HUDEP-2 (cell line): ENCODE data around the gene NEURL1.

ENCODE experiments used
- DNase-seq, 76 experiments: peaks; one replicate each; lab custom pipeline; 2025; ENCODE audit not compliant: unreplicated experiment in 76 of 76; lab: John Stamatoyannopoulos, UW

NEURL1 gene

GRCh38 chr10:103544657-103545310, 51.3 kb downstream of the NEURL1 start:
- no peak for DNase-seq

- DNase-seq: no peak
These were observed 51.9 kb downstream of the NEURL1 start for GRCh38 chr10:103545366-103545765.

DNA sequence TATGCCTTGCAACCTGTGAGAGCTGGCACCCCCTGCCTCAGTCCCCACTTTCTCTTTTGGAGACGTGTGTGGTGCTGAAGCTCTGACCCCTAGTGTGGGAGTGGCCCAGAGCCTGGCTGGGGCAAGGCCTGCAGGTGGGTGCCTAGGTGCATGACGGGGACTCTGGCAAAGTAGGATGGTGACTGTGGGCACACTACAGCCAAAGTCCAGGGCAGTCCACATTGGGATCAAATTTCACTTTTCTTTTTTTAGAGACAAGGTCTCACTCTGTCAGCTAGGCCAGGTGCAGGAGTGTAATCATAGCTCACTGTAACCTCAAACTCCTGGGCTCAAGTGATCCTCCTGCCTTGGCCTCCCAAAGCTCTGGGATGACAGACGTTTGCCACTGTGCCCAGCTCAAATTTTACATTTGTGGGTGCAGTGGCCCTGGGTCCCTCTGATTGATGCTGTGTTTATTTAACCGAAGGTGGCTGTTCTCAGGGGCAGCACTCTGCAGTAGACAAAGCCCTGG, 52.3 kb downstream of the NEURL1 start:
- no peak for DNase-seq

DNA sequence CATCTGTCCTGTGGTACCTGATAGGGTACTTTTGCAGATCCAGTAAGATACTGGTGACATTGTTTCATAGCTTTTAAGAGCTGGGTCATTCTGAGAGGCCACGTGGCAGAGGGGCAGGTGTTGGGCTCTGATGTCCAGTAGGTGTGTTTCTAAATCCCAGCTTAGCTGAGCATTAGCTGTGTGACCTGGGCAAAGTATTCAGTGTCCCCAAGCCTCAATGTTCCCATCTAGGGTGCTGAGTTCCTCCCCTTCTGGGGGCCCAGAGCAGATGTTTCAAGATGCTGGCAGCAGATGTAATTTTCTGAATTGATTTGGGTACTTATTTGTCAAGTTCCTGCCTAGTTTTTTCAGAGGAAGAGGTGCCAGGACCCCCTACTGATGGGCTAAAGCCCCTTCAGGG, 52.9 kb downstream of the NEURL1 start:
- no peak for DNase-seq

- DNase-seq: no peak
These were observed 54.0 kb downstream of the NEURL1 start for GRCh38 chr10:103547391-103547946.

GRCh38 chr10:103548006-103548405, 54.5 kb downstream of the NEURL1 start:
- DNase-seq: no peak

- DNase-seq: no peak
These were observed 55.3 kb downstream of the NEURL1 start for GRCh38 chr10:103548581-103549348.

DNA sequence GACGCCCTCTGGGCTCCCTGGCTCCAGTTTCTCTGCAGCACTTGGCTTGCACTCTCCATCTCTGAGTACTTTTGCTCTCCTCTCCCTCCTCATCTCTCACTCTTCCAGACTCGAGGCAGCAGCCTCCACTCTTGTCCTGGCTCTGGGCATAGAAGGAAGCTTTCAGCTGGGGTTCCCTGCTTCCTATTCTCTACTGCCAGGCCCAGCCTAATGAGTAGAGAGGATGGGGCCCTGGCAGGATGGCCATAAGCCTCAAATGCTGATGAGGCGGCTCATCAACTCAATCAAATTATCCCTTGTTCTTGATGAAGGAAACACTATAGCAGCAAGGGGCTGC, 55.8 kb downstream of the NEURL1 start:
- no peak for DNase-seq

- DNase-seq: no peak
These were observed 56.7 kb downstream of the NEURL1 start for GRCh38 chr10:103550229-103550628.

DNA sequence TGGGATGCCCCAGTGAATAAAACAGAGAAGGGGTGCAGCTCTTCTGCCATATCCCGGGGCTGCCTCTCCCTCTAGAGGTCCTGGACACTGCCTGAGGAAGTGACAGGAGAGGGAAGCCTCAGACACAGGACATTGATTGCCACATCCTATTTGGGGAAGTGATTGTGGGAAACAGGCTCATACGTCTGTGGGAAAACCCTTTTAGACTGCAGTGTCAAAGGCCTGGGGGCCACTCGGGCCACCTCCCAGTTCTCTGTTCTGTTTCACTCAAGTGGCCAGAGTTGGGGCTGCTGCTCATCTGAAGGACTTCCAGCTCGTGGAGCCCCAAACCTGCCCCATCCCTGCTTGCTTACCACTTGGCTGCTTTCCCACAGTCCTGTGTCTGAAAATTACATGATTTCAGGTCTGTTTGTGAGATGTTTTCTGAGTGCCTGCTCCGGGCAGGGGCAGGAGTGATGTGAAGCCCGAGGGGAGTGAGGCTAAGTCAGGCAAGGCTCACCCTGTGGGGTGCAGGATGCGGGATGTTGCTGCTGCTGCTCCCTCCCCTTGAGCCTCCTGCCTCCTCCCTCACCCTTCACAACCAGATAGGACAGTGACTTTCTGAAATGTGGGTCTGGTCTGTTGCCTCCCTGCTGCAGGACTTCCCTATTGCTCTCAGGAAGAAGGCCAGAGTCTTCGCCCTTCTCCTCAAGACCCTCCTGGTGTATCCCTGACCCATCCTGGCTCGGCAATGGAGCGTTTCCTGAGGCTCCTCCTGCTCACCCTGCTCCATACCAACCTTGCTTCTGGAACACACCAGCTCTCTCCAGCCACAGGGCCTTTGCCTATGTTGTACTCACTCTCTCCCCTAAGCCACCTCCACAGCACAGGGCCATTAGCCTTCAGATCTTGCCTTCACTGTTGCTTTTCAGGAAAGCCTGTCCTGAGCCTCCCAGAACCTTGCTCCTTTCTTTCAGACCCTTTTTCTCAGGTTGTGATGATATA, 58.4 kb downstream of the NEURL1 start:
- no peak for DNase-seq

GRCh38 chr10:103552856-103553742, 59.6 kb downstream of the NEURL1 start:
- DNase-seq: no peak

DNA sequence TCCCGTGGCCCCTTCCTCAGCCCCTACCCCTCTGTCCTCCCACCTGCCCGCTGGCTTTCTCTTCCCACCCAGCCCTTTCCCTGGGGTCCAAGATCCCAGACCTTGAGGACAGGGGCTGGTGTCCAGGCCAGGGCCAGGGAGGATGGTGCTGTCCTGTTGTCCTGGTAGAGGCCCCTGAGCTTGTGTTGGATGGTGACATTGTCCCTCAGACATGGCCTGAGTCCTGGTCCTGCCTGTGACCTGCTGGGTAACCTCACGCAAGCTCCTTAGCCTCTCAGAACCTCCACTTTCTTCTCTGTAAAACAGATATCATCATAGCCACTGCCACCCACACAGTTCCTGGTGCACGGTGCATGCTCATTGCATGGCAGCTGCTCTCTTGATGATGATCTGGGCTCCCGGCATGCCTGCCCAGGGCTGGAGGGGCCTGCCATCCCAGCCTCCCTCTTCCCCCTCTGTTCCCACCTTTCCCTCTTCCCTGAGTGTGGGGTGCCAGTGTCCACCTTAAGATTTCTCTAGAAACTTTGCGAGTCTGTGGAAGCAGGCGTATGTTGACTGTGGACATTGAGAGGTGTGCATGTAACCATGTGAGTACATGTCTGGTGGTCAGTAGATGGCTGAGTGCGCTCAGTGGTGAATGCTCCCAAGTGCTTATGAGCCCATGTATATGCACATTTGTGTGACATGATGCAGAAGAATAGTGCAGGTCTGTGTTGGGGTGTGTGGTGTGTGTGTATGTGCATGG, 60.4 kb downstream of the NEURL1 start:
- DNase-seq: peak in 7 of 76 experiments; percentile 6 to 41 (median 19)

DNA sequence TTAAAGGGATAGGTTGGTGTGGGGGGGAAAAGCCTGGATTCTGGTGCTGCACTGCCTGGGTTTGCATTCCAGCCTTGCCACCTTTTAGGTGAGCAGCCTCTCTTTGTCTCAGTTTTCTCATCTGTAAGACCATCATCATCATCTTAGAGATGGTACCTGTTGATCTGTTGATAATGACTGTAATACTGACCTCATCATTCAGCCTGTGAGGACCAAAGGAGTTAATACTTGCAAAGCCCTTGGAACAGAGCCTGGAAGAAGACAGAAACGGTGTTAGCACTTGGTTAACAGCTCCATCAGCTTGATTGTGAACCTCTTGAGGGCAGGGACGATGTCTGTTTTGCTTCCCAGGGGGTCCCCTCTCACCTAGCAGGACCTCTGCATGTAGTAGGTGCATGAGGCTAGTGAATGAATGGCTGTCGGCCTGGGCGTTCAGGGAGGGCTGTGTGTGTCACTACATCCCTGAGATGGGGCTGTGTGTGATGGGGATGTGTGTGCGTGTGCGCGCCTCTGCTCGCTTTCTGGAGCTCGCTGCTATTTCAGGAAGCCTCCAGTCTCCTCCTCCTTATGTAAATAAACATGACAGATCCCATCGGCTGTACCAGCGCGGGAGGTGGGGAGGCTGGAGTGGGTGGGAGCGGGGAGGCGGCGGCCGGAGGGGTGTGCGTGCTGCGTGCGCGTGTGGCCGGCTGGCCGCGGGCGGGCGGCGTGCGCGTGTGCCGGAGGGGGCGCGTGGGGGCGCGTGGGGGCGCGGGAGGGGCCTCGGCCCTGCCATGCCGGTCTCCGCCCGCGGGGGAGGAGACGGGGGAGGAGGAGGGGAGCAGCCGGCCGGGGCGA, 61.2 kb downstream of the NEURL1 start:
- peak in 5 of 76 experiments; percentile 6 to 18 (median 9) for DNase-seq

GRCh38 chr10:103555325-103555649, 61.8 kb downstream of the NEURL1 start:
- DNase-seq: no peak

DNA sequence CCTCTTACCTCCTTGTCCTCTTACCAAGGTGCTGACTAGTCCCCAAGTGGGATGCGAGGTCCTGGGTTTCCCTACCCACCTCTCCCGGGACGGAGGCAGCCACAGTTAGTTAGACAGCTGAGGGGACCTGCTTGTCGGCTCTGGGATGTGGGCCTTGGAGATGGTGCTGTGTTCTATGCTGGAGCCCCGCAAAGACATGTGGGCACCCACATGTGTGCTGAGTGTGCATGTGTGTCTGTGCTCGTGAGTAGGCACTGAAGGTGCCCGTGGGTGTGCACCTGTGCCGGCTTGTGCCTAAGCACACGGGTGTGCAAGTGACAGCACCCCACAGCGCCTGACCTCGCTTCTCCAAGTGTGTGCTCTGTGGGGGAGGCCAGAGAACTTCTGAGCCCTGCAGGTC, 62.2 kb downstream of the NEURL1 start:
- no peak for DNase-seq

DNA sequence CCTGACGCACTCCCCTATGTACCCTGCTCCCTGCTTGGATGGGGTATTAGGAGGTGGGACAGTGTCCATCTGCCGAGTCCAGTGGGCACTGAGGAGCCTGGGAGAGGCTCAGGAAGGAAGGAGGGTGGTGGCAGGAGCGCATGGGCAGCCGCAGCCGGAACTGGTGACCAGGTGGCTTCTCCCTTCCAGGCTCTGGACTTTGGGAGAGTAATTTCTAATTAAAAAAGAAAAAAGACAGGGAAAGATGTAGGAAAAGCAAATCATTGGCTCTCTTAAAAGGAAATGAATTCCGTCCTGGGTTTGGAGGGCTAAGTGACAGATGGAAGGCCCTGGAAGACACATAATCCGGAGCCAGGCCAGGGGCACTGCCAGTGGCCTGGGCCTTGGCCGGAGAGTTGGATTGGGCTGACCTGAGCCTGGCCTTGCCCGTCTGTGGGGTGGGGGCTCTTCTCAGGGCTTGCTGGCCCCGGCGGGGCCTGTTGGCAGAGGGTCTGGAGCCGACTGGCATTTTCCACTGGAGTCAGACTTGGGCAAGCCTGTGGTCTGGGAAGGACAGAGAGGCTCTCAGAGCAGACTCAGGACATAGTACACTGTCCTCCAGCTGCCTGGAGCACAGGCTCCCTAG, 63.0 kb downstream of the NEURL1 start:
- no peak for DNase-seq

GRCh38 chr10:103557455-103557854, 64.0 kb downstream of the NEURL1 start:
- no peak for DNase-seq

DNA sequence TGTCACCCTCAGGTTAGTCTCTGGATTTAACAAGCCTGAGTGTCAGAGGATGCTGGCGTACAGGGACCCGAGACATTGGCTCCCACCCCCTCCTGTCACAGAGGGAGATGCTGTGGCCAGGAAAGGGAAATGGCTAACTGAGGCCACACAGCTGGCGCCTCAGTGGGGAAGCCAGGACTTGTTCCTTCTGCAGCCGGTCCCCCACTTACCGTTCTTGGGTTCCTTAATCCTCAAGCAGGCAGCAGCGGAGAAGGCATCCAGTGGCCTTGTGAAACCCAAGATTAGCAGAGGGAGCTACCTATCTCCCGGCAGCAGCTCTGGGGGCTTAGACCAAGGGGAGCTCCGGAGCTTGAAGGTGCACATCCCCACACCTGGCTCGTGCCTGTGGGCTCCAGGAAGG, 65.4 kb downstream of the NEURL1 start:
- DNase-seq: no peak
